H1 (cell line): Measurements from ENCODE around the gene ZNF823. TPM values are rescaled to one million over a fixed set of nuclear protein-coding genes. Genes with fewer than 3 reads are reported as not detected.
A peak's percentile ranks its signal among the peaks of the same experiment; 100 is the strongest.

Source experiments
- CTCF ChIA-PET: fragments of 300-600 bp; sonication (Branson Sonifier 250); formaldehyde crosslinking; loops from one replicate; lab custom pipeline; 2021; ENCODE audit not compliant: partially characterized antibody; lab: Charles Lee
- POLR2A ChIA-PET: fragments of 300-600 bp; sonication (Branson Sonifier 250); formaldehyde crosslinking; loops from one replicate; lab custom pipeline; 2021; ENCODE audit warnings: inconsistent platforms; ENCODE audit not compliant: partially characterized antibody; lab: Charles Lee
- DNase-seq, 2 experiments: peaks; one replicate each; pipeline versions ENCODE4 v3.0.0 to v3.0.0-alpha.2; 2010 to 2022; ENCODE audit warnings: low spot score in 2 of 2, low read depth in 1 of 2, mixed read lengths in 1 of 2
- FAIRE-seq: peaks from 2 replicates; lab custom pipeline; 2011; peaks lifted over from hg19 to GRCh38; lab: Jason Lieb, UNC
- H2AFZ ChIP-seq: 2 replicates; pipeline ENCODE4 v1.8.1; 2012; ENCODE audit warnings: low read length, inconsistent platforms
- H2AK5ac ChIP-seq: 2 replicates; pipeline ENCODE4 v1.6.1; 2013; ENCODE audit warnings: low read depth, low read length
- H2BK120ac ChIP-seq: replicated peaks from 2 replicates; pipeline ENCODE3; 2013; ENCODE audit warnings: low read depth, low read length, inconsistent platforms
- H2BK12ac ChIP-seq: 2 replicates; pipeline ENCODE4 v1.6.1; 2013; ENCODE audit warnings: low read depth, low read length
- H2BK15ac ChIP-seq: 2 replicates; pipeline ENCODE4 v1.6.1; 2013; ENCODE audit warnings: low read length
- H2BK20ac ChIP-seq: 2 replicates; pipeline ENCODE4 v1.6.1; 2013; ENCODE audit warnings: low read length
- H2BK5ac ChIP-seq: 2 replicates; pipeline ENCODE4 v1.6.1; 2013; ENCODE audit warnings: low read depth, low read length
- H3K14ac ChIP-seq: 2 replicates; pipeline ENCODE4 v1.6.1; 2013; ENCODE audit warnings: inconsistent platforms; ENCODE audit not compliant: insufficient read length
- H3K18ac ChIP-seq: 2 replicates; pipeline ENCODE4 v1.6.1; 2013; ENCODE audit warnings: low read length; ENCODE audit errors: extremely low read depth
- H3K23ac ChIP-seq: 2 replicates; pipeline ENCODE4 v1.6.1; 2013; ENCODE audit warnings: inconsistent platforms; ENCODE audit not compliant: insufficient read length
- H3K23me2 ChIP-seq: 2 replicates; pipeline ENCODE4 v1.6.1; 2013; ENCODE audit warnings: low read depth, low read length
- H3K27ac ChIP-seq: 2 replicates; pipeline ENCODE4 v1.6.1; 2011; ENCODE audit warnings: low read depth, low read length, inconsistent platforms
- H3K27me3 ChIP-seq, 4 experiments: replicated peaks in 1 of 4; 1 replicate in 1 of 4; 2 replicates in 3 of 4; pipeline versions ENCODE4 v1.6.1 to v1.8.1; 2011 to 2013; ENCODE audit warnings: low read length in 3 of 4, mild to moderate bottlenecking in 3 of 4, inconsistent platforms in 2 of 4, mixed read lengths in 2 of 4, moderate library complexity in 1 of 4; ENCODE audit not compliant: control insufficient read depth in 3 of 4, insufficient read depth in 3 of 4; ENCODE audit errors: extremely low read depth in 1 of 4
- H3K36me3 ChIP-seq, 4 experiments: 2 replicates each; pipeline versions ENCODE4 v1.6.1 to v1.8.1; 2011 to 2013; ENCODE audit warnings: mild to moderate bottlenecking in 4 of 4, low read length in 3 of 4, moderate library complexity in 2 of 4, control low read depth in 1 of 4, inconsistent platforms in 1 of 4; ENCODE audit not compliant: insufficient read depth in 4 of 4, control insufficient read depth in 2 of 4
- H3K4ac ChIP-seq: replicated peaks from 2 replicates; pipeline ENCODE3; 2013; ENCODE audit warnings: low read length, low read depth, mixed read lengths, inconsistent platforms; ENCODE audit not compliant: insufficient read length
- H3K4me1 ChIP-seq, 4 experiments: replicated peaks in 1 of 4; 1 replicate in 1 of 4; 2 replicates in 3 of 4; pipeline versions ENCODE4 v1.6.1 to v1.8.1; 2011 to 2013; ENCODE audit warnings: low read length in 3 of 4, inconsistent platforms in 2 of 4, mixed read lengths in 1 of 4; ENCODE audit not compliant: insufficient read depth in 4 of 4, control insufficient read depth in 3 of 4
- H3K4me2 ChIP-seq, 2 experiments: 2 replicates each; pipeline versions ENCODE4 v1.6.1 to v1.8.1; 2011 to 2013; ENCODE audit warnings: low read depth in 2 of 2, low read length in 2 of 2, control low read depth in 1 of 2, inconsistent platforms in 1 of 2, mild to moderate bottlenecking in 1 of 2; ENCODE audit not compliant: insufficient read depth in 1 of 2
- H3K4me3 ChIP-seq, 4 experiments: fragments of 200-600, 300-600 bp in 1 of 4; sonication (generic), shearing (Covaris generic), sonication (Bioruptor Twin) in 1 of 4; 2 replicates each; pipeline versions ENCODE4 v1.5.1 to v1.8.1; 2011 to 2016; ENCODE audit warnings: low read length in 4 of 4, low read depth in 3 of 4, control low read depth in 2 of 4, inconsistent platforms in 2 of 4, mild to moderate bottlenecking in 2 of 4, mixed read lengths in 1 of 4, moderate library complexity in 1 of 4; ENCODE audit not compliant: insufficient read depth in 2 of 4; ENCODE audit errors: extremely low read depth in 1 of 4
- H3K56ac ChIP-seq: replicated peaks from 2 replicates; pipeline ENCODE3; 2013; ENCODE audit warnings: low read depth, mild to moderate bottlenecking, mixed read lengths, low read length, inconsistent platforms; ENCODE audit not compliant: insufficient read length
- H3K79me1 ChIP-seq: 2 replicates; pipeline ENCODE4 v1.6.1; 2013; ENCODE audit warnings: low read depth, low read length, control low read depth
- H3K79me2 ChIP-seq, 2 experiments: 2 replicates each; pipeline versions ENCODE4 v1.6.1 to v1.8.1; 2012 to 2013; ENCODE audit warnings: low read length in 2 of 2, mild to moderate bottlenecking in 2 of 2, inconsistent platforms in 1 of 2; ENCODE audit not compliant: insufficient read depth in 2 of 2, control insufficient read depth in 1 of 2
- H3K9ac ChIP-seq, 4 experiments: replicated peaks in 1 of 4; 1 replicate in 1 of 4; 2 replicates in 3 of 4; pipeline versions ENCODE4 v1.6.1 to v1.8.1; 2011 to 2013; ENCODE audit warnings: low read depth in 3 of 4, low read length in 3 of 4, control low read depth in 2 of 4, mild to moderate bottlenecking in 2 of 4, moderate library complexity in 2 of 4, inconsistent platforms in 1 of 4; ENCODE audit errors: extremely low read depth in 1 of 4
- H3K9me3 ChIP-seq, 2 experiments: 2 replicates each; pipeline versions ENCODE4 v1.6.1 to v1.8.1; 2012 to 2013; ENCODE audit warnings: mild to moderate bottlenecking in 2 of 2, moderate library complexity in 2 of 2, control low read depth in 1 of 2, inconsistent platforms in 1 of 2, low read depth in 1 of 2, low read length in 1 of 2, mixed read lengths in 1 of 2; ENCODE audit not compliant: insufficient read depth in 2 of 2
- H4K20me1 ChIP-seq, 2 experiments: replicated peaks in 1 of 2; 2 replicates each; pipeline versions ENCODE3 to v1.8.1; 2011 to 2013; ENCODE audit warnings: inconsistent platforms in 2 of 2, low read length in 2 of 2, mild to moderate bottlenecking in 1 of 2; ENCODE audit not compliant: insufficient read depth in 2 of 2, control insufficient read depth in 1 of 2
- H4K5ac ChIP-seq: 2 replicates; pipeline ENCODE4 v1.6.1; 2013; ENCODE audit warnings: low read length, low read depth, mixed read lengths, inconsistent platforms; ENCODE audit not compliant: insufficient read length
- H4K8ac ChIP-seq: 2 replicates; pipeline ENCODE4 v1.8.0; 2013; ENCODE audit warnings: mild to moderate bottlenecking, moderate library complexity, low read length, inconsistent platforms; ENCODE audit not compliant: insufficient read depth; ENCODE audit errors: extremely low read depth
- H4K91ac ChIP-seq: replicated peaks from 2 replicates; pipeline ENCODE3; 2013; ENCODE audit warnings: low read length, mixed read lengths, inconsistent platforms; ENCODE audit not compliant: insufficient read length
- GABPA ChIP-seq: IDR thresholded peaks from 2 replicates; pipeline ENCODE4 v1.6.1; 2011; ENCODE audit warnings: mild to moderate bottlenecking, low read length, moderate library complexity, borderline replicate concordance; ENCODE audit not compliant: insufficient read depth
- SIX5 ChIP-seq: IDR thresholded peaks from 2 replicates; pipeline ENCODE4 v1.6.1; 2011; ENCODE audit warnings: mild to moderate bottlenecking, low read depth, low read length
- TEAD4 ChIP-seq: IDR thresholded peaks from 2 replicates; pipeline ENCODE4 v1.6.1; 2012; ENCODE audit warnings: low read depth, low read length, inconsistent platforms, mixed read lengths
- ZNF274 ChIP-seq: IDR thresholded peaks from 2 replicates; pipeline ENCODE4 v1.7.0; 2012; ENCODE audit warnings: low read length, borderline replicate concordance; ENCODE audit errors: extremely low read depth
- WGBS, 2 experiments: shearing (Covaris generic) in 1 of 2; methylation state at CpG; one replicate each; pipeline versions ENCODE4 v1.1.6 to v1.1.7; 2013 to 2015; ENCODE audit warnings: low lambda C conversion rate in 2 of 2, mixed read lengths in 2 of 2, inconsistent platforms in 1 of 2, low coverage in 1 of 2, missing lambda C conversion rate in 1 of 2; ENCODE audit not compliant: insufficient replicate concordance in 2 of 2, insufficient coverage in 1 of 2, insufficient read length in 1 of 2; ENCODE audit errors: extremely low coverage in 1 of 2, missing lambda C conversion rate in 1 of 2; 5-methylcytosine and 5-hydroxymethylcytosine counted together
- polyA plus RNA-seq, 7 experiments: library from polyadenylated mRNA; depleted of rRNA in 3 of 7; stranded (reverse) in 5 of 7; unstranded in 2 of 7; fragments of >200 nt in 5 of 7; fragments of 200-250 nt in 2 of 7; gene quantifications; 1 replicate in 5 of 7; 2 replicates in 1 of 7; 4 replicates in 1 of 7; pipeline versions ENCODE4 v1.2.1 to v1.2.3, GENCODE V29; 2011 to 2013; ENCODE audit warnings: missing spikeins in 2 of 7, mixed read lengths in 2 of 7
- total RNA-seq: library from RNA; stranded (reverse); fragmentation: NEBNext Ultra II Directional; extraction: Animal tissue kit (Norgen Biotek cat#: 25700); gene quantifications from 2 replicates; pipeline ENCODE4 v1.2.1, GENCODE V29; 2021

Gene ZNF823
- total and polyA plus RNA-seq, 2 of the 8 experiments (the other 6 are each of a cell fraction or from before 2014, with no cell fraction given) = 0.73 to 2.4 TPM

GRCh38 chr19:11780431-11781020 is 41.8 kb upstream of the ZNF823 start:
- H3K27ac ChIP-seq = no peak overlapping the region
- no peak overlapping the region for H3K9ac ChIP-seq
- H4K5ac ChIP-seq = no peak overlapping the region
- H3K4me2 ChIP-seq = no peak overlapping the region
- no peak overlapping the region for H2BK12ac ChIP-seq
- no peak overlapping the region for H3K4ac ChIP-seq
- H3K9me3 ChIP-seq = peaks cover 54 to 58% of the 10 kb centered on the region in 2 experiments
- H4K20me1 ChIP-seq = no peaks in the 10 kb centered on the region
- no peak overlapping the region for H3K18ac ChIP-seq
- ChIA-PET CTCF (interaction anchor here (0.9 to 1.2 kb wide), 2 partner anchors 18 to 121 kb away, joined by 3 read pairs; partner anchors contain the start of gene ZNF491), POLR2A (no interaction called here)
- H2AFZ ChIP-seq = no peak overlapping the region
- H3K56ac ChIP-seq = no peak overlapping the region
- H2BK5ac ChIP-seq = no peak overlapping the region
- H3K23ac ChIP-seq = no peak overlapping the region
- H3K14ac ChIP-seq = no peak overlapping the region
- H4K8ac ChIP-seq = no peak overlapping the region
- no peak for FAIRE-seq
- TF ChIP-seq SIX5 = no peak
- TF ChIP-seq TEAD4 = no peak
- no peak for TF ChIP-seq GABPA
- peak; percentile 72 for TF ChIP-seq ZNF274
- H4K91ac ChIP-seq = no peak overlapping the region
- H3K79me2 ChIP-seq = no peaks in the 10 kb centered on the region
- H2BK120ac ChIP-seq = no peak overlapping the region
- no peaks in the 10 kb centered on the region for H3K4me1 ChIP-seq
- H3K4me3 ChIP-seq = no peak overlapping the region
- DNase-seq = no peak
- no peaks in the 10 kb centered on the region for H3K23me2 ChIP-seq
- 89% methylated on average over 7 of the region's 7 CpGs; no CpG with 5 or more reads in 1 of the 2 experiments for WGBS, 2 experiments
- no peak overlapping the region for H2BK20ac ChIP-seq
- no peak overlapping the region for H2BK15ac ChIP-seq
- peaks cover 0 to 5% (median 0%) of the 10 kb centered on the region in 4 experiments; a peak in 2 of 8 replicates for H3K36me3 ChIP-seq
- H3K27me3 ChIP-seq = no peaks in the 10 kb centered on the region; a peak in 1 of 7 replicates
- H2AK5ac ChIP-seq = no peak overlapping the region
- H3K79me1 ChIP-seq = no peaks in the 10 kb centered on the region
